ENCODE data around the gene RPGR.

The RPGR gene

GRCh38 chrX:38285649-38286048 is 41.7 kb downstream of the RPGR start:
- H3K27ac ChIP-seq (ENCODE audit: low read depth, low read length) = no peak overlapping the region
- H3K4me1 ChIP-seq (ENCODE audit: control insufficient read depth, insufficient read depth, low read length) = no peaks in the 10 kb centered on the region
- no peak overlapping the region for H3K9ac ChIP-seq (ENCODE audit: low read length)
- peaks cover 2% of the 10 kb centered on the region; the same call in 1 of the 2 replicates for H3K27me3 ChIP-seq (ENCODE audit: control insufficient read depth, insufficient read depth, low read length)
- no peaks in the 10 kb centered on the region for H3K9me3 ChIP-seq (ENCODE audit: control insufficient read depth, insufficient read depth, low read depth, low read length)
- no peak overlapping the region for H3K4me3 ChIP-seq (ENCODE audit: low read depth, low read length)
- peaks cover 7% of the 10 kb centered on the region for H3K36me3 ChIP-seq (ENCODE audit: control insufficient read depth, insufficient read depth, low read length)

- no peaks in the 10 kb centered on the region for H3K27me3 ChIP-seq (ENCODE audit: control insufficient read depth, insufficient read depth, low read length)
- no peak overlapping the region for H3K4me3 ChIP-seq (ENCODE audit: low read depth, low read length)
- no peak overlapping the region for H3K27ac ChIP-seq (ENCODE audit: low read depth, low read length)
- peaks cover 16% of the 10 kb centered on the region; the same call in 1 of the 2 replicates for H3K4me1 ChIP-seq (ENCODE audit: control insufficient read depth, insufficient read depth, low read length)
- H3K9ac ChIP-seq (ENCODE audit: low read length) = no peak overlapping the region
- no peaks in the 10 kb centered on the region for H3K9me3 ChIP-seq (ENCODE audit: control insufficient read depth, insufficient read depth, low read depth, low read length)
- H3K36me3 ChIP-seq (ENCODE audit: control insufficient read depth, insufficient read depth, low read length) = no peaks in the 10 kb centered on the region
Observed at GRCh38 chrX:38282049-38282448, 45.3 kb downstream of the RPGR start.

- Histone ChIP-seq H3K4me3 (ENCODE audit: low read depth, low read length) (no peak overlapping the region), H3K36me3 (ENCODE audit: control insufficient read depth, insufficient read depth, low read length) (no peaks in the 10 kb centered on the region; the same call in 1 of the 2 replicates), H3K27ac (ENCODE audit: low read depth, low read length) (no peak overlapping the region), H3K9me3 (ENCODE audit: control insufficient read depth, insufficient read depth, low read depth, low read length) (no peaks in the 10 kb centered on the region), H3K4me1 (ENCODE audit: control insufficient read depth, insufficient read depth, low read length) (peaks cover 16% of the 10 kb centered on the region; the same call in 1 of the 2 replicates), H3K27me3 (ENCODE audit: control insufficient read depth, insufficient read depth, low read length) (no peaks in the 10 kb centered on the region), H3K9ac (ENCODE audit: low read length) (no peak overlapping the region)
Observed at GRCh38 chrX:38279188-38279587, 48.1 kb downstream of the RPGR start.

- Histone ChIP-seq H3K9ac (ENCODE audit: low read length) (no peak overlapping the region), H3K27me3 (ENCODE audit: control insufficient read depth, insufficient read depth, low read length) (no peaks in the 10 kb centered on the region), H3K27ac (ENCODE audit: low read depth, low read length) (no peak overlapping the region), H3K9me3 (ENCODE audit: control insufficient read depth, insufficient read depth, low read depth, low read length) (no peaks in the 10 kb centered on the region), H3K36me3 (ENCODE audit: control insufficient read depth, insufficient read depth, low read length) (no peaks in the 10 kb centered on the region; the same call in 1 of the 2 replicates), H3K4me3 (ENCODE audit: low read depth, low read length) (no peak overlapping the region), H3K4me1 (ENCODE audit: control insufficient read depth, insufficient read depth, low read length) (peaks cover 16% of the 10 kb centered on the region; the same call in 1 of the 2 replicates)
Observed at GRCh38 chrX:38278682-38279081, 48.6 kb downstream of the RPGR start.

DNA sequence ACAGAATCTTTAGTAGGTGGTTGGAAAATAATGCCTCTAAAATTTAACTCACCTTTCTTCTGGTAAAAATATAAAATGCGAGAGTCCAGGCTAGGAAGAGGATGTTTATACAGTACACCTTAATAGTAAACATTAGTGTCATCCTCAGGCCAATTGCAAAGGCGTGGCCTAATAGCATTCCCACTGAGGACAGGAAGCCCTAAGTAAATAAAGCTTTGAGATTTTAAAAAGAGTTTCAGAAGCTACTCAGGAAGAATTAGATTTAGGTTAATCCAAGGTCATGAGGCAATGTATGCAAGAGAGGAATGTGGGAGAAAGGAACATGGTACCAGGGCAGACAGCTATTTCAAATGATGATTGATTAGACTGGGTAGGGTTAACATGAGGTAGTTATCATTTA is 49.5 kb downstream of the RPGR start:
- H3K27ac ChIP-seq (ENCODE audit: low read depth, low read length) = no peak overlapping the region
- no peaks in the 10 kb centered on the region for H3K9me3 ChIP-seq (ENCODE audit: control insufficient read depth, insufficient read depth, low read depth, low read length)
- H3K36me3 ChIP-seq (ENCODE audit: control insufficient read depth, insufficient read depth, low read length) = no peaks in the 10 kb centered on the region; the same call in 1 of the 2 replicates
- H3K27me3 ChIP-seq (ENCODE audit: control insufficient read depth, insufficient read depth, low read length) = no peaks in the 10 kb centered on the region
- H3K4me1 ChIP-seq (ENCODE audit: control insufficient read depth, insufficient read depth, low read length) = peaks cover 16% of the 10 kb centered on the region; the same call in 1 of the 2 replicates
- no peak overlapping the region for H3K9ac ChIP-seq (ENCODE audit: low read length)
- H3K4me3 ChIP-seq (ENCODE audit: low read depth, low read length) = no peak overlapping the region

- no peaks in the 10 kb centered on the region for H3K27me3 ChIP-seq (ENCODE audit: control insufficient read depth, insufficient read depth, low read length)
- no peaks in the 10 kb centered on the region; the same call in 1 of the 2 replicates for H3K36me3 ChIP-seq (ENCODE audit: control insufficient read depth, insufficient read depth, low read length)
- H3K27ac ChIP-seq (ENCODE audit: low read depth, low read length) = no peak overlapping the region
- H3K9ac ChIP-seq (ENCODE audit: low read length) = no peak overlapping the region
- H3K9me3 ChIP-seq (ENCODE audit: control insufficient read depth, insufficient read depth, low read depth, low read length) = no peaks in the 10 kb centered on the region
- H3K4me1 ChIP-seq (ENCODE audit: control insufficient read depth, insufficient read depth, low read length) = peaks cover 16% of the 10 kb centered on the region; the same call in 1 of the 2 replicates
- H3K4me3 ChIP-seq (ENCODE audit: low read depth, low read length) = no peak overlapping the region
Observed at GRCh38 chrX:38277136-38277535, 50.2 kb downstream of the RPGR start.

- Histone ChIP-seq H3K27me3 (ENCODE audit: control insufficient read depth, insufficient read depth, low read length) (no peaks in the 10 kb centered on the region), H3K27ac (ENCODE audit: low read depth, low read length) (no peak overlapping the region), H3K9me3 (ENCODE audit: control insufficient read depth, insufficient read depth, low read depth, low read length) (no peaks in the 10 kb centered on the region), H3K4me3 (ENCODE audit: low read depth, low read length) (no peak overlapping the region), H3K9ac (ENCODE audit: low read length) (no peak overlapping the region), H3K36me3 (ENCODE audit: control insufficient read depth, insufficient read depth, low read length) (no peaks in the 10 kb centered on the region; the same call in 1 of the 2 replicates), H3K4me1 (ENCODE audit: control insufficient read depth, insufficient read depth, low read length) (peaks cover 16% of the 10 kb centered on the region; the same call in 1 of the 2 replicates)
Observed at GRCh38 chrX:38276089-38276488, 51.2 kb downstream of the RPGR start.

- Histone ChIP-seq H3K36me3 (ENCODE audit: control insufficient read depth, insufficient read depth, low read length) (no peaks in the 10 kb centered on the region; the same call in 1 of the 2 replicates), H3K9me3 (ENCODE audit: control insufficient read depth, insufficient read depth, low read depth, low read length) (no peaks in the 10 kb centered on the region), H3K27me3 (ENCODE audit: control insufficient read depth, insufficient read depth, low read length) (no peaks in the 10 kb centered on the region), H3K4me1 (ENCODE audit: control insufficient read depth, insufficient read depth, low read length) (peaks cover 16% of the 10 kb centered on the region; the same call in 1 of the 2 replicates), H3K4me3 (ENCODE audit: low read depth, low read length) (no peak overlapping the region), H3K27ac (ENCODE audit: low read depth, low read length) (no peak overlapping the region), H3K9ac (ENCODE audit: low read length) (no peak overlapping the region)
Observed at GRCh38 chrX:38275615-38276014, 51.7 kb downstream of the RPGR start.

DNA sequence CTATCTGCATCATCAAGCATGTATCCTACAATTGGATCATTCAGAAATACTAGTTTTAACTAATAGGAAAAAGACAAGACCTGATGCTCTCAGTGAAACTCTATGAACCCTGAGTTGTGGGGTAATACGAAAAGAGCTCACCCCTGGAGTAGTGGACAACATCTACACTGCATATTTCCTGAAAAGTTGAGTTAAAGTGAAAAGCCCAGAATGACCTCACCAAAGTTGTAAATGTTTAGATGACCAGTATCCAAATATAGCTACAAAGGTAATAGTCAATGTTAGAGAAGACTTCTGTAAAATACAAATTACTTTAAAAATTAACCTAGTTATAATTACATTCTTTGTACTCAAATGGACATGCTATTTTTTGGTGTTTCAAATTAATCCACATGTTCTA is 53.9 kb downstream of the RPGR start:
- Histone ChIP-seq H3K4me1 (ENCODE audit: control insufficient read depth, insufficient read depth, low read length) (peaks cover 8% of the 10 kb centered on the region; the same call in 1 of the 2 replicates), H3K9ac (ENCODE audit: low read length) (no peak overlapping the region), H3K4me3 (ENCODE audit: low read depth, low read length) (no peak overlapping the region), H3K9me3 (ENCODE audit: control insufficient read depth, insufficient read depth, low read depth, low read length) (no peaks in the 10 kb centered on the region), H3K27me3 (ENCODE audit: control insufficient read depth, insufficient read depth, low read length) (no peaks in the 10 kb centered on the region), H3K27ac (ENCODE audit: low read depth, low read length) (no peak overlapping the region), H3K36me3 (ENCODE audit: control insufficient read depth, insufficient read depth, low read length) (no peaks in the 10 kb centered on the region; the same call in 1 of the 2 replicates)

- Histone ChIP-seq H3K9ac (ENCODE audit: low read length) (no peak overlapping the region), H3K27me3 (ENCODE audit: control insufficient read depth, insufficient read depth, low read length) (no peaks in the 10 kb centered on the region), H3K9me3 (ENCODE audit: control insufficient read depth, insufficient read depth, low read depth, low read length) (no peaks in the 10 kb centered on the region), H3K4me3 (ENCODE audit: low read depth, low read length) (no peak overlapping the region), H3K27ac (ENCODE audit: low read depth, low read length) (no peak overlapping the region), H3K36me3 (ENCODE audit: control insufficient read depth, insufficient read depth, low read length) (no peaks in the 10 kb centered on the region; the same call in 1 of the 2 replicates), H3K4me1 (ENCODE audit: control insufficient read depth, insufficient read depth, low read length) (no peaks in the 10 kb centered on the region)
Observed at GRCh38 chrX:38271154-38271716, 56.1 kb downstream of the RPGR start.

GRCh38 chrX:38268011-38268410 is 59.3 kb downstream of the RPGR start:
- Histone ChIP-seq H3K9me3 (ENCODE audit: control insufficient read depth, insufficient read depth, low read depth, low read length) (no peaks in the 10 kb centered on the region), H3K4me1 (ENCODE audit: control insufficient read depth, insufficient read depth, low read length) (no peaks in the 10 kb centered on the region), H3K27ac (ENCODE audit: low read depth, low read length) (no peak overlapping the region), H3K27me3 (ENCODE audit: control insufficient read depth, insufficient read depth, low read length) (no peaks in the 10 kb centered on the region), H3K36me3 (ENCODE audit: control insufficient read depth, insufficient read depth, low read length) (no peaks in the 10 kb centered on the region), H3K9ac (ENCODE audit: low read length) (no peak overlapping the region), H3K4me3 (ENCODE audit: low read depth, low read length) (no peak overlapping the region)
